Inflammatory macrophage treated with lipopolysaccharide for 1 hour (primary cell): ENCODE data around the gene HMGCR.
"Not testable (repeated sequence)": the region's sequence is repeated elsewhere in the genome, so short reads cannot be mapped to it uniquely, and the experiment has no call there.

Experiments used
- DNase-seq, 2 donors: peaks; one replicate each; pipeline ENCODE4 v3.0.0-alpha.2; 2020 to 2022

The HMGCR gene

DNA sequence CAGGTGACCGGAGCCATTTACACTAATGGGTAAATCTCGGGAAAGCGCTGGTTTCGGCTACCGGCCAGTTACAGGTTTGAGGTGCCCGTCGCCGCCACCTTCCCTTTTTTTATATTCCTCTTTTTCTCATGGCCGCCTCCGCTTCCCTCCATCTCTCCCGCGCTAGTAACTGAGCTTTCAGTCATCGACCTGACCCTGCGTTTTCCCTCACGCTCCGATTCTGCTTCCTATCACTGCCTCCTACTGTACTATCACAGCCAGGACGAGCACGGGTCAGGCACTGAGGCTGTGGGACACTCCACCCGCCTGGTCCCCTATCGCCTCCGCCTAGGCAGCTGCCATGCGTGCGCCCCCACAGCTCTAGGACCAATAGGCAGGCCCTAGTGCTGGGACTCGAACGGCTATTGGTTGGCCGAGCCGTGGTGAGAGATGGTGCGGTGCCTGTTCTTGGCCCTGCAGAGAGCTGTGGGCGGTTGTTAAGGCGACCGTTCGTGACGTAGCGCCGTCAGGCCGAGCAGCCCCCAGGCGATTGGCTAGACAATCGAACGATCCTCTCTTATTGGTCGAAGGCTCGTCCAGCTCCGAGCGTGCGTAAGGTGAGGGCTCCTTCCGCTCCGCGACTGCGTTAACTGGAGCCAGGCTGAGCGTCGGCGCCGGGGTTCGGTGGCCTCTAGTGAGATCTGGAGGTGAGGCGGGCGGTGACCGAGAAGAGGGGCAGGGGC is at the start of gene HMGCR:
HMGCR (plus strand) TSS at position 606 of the 722 bp plus-strand sequence. CDS start 5,386 bp downstream, outside the sequence.
- DNase-seq = peak; percentile 98 to 100

DNA sequence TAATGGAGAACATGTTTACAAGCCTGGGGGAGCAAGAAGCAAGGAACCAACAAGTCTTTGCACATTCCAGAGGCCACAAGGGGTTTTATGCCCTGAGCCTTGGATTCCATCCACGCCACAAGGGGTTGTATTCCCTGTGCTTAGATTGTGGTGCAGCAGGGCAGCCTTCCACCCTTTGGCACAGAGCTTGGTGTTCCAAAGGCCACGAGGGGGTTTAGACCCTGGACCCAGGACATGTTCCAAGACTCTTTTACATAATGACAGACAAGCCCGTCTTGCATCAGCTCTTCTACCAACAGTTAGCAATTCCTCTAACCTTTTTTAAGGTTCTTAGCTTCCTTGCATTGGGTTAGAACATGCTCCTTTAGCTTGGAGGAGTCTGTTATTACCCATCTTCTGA is 45.2 kb upstream of the HMGCR start:
- not testable (repeated sequence) for DNase-seq

DNA sequence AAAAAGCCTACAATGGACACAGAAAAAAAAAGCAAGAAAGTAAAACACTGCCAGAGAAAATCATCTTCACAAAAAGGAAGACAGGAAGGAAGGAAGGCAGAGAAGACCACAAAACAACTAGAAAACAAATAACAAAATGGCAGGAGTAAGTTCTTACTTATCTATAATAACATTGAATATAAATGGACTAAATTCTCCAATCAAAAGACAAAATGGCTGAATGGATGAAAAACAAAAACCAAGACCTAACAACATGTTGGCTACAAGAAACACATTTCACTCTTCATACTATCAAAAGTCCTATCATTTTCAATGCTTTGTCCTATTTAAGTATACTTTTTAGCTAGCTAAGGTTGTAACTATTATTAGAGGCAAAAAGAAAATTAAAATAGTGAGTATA is 36.9 kb upstream of the HMGCR start:
- DNase-seq = no peak

DNA sequence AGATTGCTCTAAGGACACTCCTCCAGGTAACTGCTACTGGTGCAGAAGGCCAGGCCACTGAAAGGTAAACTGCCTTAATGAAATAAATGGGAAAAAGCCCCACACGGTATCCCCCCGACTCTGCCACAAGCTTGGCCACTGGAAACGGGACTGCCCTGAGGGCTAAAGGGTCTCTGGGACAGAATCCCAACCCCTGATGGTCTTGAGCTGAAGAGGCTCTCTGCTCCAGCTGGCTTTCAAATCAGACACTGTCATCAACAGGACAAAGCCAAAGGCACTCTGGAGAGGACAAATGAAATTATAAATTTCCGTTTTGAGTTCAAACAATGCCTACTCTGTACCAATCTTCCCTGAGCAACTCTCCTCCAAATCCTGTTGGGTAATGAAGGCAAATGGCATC is 33.6 kb upstream of the HMGCR start:
- no peak for DNase-seq

DNA sequence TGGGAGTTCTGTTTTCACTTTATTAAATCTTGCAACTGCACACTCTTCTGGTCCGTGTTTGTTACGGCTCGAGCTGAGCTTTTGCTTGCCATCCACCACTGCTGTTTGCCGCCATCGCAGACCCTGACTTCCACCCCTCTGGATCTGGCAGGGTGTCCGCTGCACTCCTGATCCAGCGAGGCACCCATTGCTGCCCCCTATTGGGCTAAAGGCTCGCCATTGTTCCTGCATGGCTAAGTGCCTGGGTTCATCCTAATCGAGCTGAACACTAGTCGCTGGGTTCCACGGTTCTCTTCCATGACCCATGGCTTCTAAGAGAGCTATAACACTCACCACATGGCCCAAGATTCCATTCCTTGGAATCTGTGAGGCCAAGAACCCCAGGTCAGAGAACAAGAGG is 32.5 kb upstream of the HMGCR start:
- DNase-seq = not testable (repeated sequence)

DNA sequence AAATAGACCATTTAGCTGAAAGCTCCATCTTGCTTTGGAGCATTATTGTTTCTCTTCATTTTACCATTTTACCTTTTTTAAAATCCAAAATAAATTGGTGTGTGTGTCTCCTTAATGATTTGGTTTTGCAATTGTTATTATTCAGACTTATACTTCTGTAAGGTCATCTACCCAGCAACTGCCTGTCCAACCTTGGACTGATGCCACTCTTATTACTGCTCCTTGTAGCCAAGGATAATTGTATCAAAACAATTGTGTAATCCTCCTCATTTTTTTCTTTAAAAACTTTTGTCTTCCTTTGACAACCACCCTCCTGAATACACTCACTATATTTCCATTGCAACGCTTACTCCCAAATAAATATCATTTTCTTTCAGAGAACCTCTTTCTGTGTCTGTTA is 30.3 kb upstream of the HMGCR start:
- no peak for DNase-seq

DNA sequence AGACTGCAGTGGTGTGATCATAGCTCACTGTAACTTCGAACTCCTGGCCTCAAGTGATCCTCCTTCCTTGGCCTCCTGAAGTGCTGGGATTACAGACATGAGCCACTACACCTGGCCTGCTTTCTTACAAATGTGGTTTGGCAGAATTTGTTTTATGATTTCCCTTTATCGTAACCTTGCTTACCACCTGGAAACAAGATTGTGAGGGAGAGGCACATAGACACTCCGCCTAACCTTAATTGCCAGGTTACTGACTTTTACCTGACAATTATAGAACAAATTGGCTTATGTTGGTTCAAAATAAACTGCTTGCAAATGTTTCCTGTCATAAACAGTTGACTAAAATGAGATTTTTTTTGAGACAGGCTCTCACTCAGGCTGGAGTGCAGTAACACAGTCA is 26.8 kb upstream of the HMGCR start:
- no peak for DNase-seq

DNA sequence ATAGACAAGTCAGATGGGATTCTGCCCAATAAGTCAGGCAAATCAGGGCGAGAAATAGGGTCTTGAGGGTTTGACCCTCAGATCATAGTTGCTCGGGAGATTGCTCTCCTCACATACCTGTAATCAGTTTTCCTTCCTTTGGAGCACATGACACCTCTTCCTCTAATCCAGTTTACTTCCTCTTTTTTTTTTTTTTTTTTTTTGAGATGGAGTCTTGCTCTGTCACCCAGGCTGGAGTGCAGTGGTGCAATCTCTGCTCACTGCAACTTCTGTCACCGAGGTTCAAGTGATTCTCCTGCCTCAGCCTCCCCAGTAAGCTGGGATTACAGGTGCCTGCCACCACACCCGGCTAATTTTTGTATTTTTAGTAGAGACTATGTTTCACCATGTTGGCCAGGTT is 17.9 kb upstream of the HMGCR start:
- DNase-seq = peak; percentile 47 to 58

DNA sequence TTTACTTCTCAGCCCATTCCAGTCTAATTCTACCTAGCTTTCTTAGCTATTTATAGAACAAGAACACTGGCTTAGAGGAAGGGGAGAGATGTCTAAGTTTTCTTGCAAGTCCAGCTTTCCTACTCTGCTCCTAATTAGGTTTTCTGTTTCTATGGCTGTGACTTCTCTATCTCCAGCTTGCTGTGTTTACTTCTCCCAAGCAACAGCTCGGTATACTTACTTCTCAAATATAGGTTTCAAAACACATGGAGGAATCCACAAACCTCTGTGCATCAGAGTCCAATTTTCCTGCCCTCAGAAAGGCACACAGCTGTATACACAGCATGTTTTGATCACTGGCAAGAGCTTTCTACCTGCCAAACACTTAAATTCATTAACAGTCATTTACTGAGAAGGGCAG is 17.4 kb upstream of the HMGCR start:
- peak; percentile 43 to 53 for DNase-seq

DNA sequence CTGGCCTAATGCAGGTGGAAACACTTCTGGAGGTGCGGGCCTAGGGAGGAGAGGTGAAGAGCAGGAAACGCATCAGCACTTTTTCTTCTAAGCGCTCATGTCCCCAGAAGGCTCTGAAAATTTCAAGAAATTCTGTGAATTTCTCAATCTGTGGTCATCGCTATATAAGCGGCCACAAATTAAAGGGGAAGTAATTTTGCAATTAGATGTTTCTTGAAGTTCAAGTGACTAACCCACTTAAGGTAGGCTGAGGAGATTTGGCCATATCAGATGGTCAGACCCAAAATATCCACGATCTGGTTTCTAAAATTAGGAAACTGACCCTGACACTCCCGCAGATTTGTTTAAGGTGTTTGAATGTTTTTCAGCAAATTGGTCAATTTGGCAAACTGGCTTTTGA is 16.6 kb upstream of the HMGCR start:
- DNase-seq = peak; percentile 94 to 95

DNA sequence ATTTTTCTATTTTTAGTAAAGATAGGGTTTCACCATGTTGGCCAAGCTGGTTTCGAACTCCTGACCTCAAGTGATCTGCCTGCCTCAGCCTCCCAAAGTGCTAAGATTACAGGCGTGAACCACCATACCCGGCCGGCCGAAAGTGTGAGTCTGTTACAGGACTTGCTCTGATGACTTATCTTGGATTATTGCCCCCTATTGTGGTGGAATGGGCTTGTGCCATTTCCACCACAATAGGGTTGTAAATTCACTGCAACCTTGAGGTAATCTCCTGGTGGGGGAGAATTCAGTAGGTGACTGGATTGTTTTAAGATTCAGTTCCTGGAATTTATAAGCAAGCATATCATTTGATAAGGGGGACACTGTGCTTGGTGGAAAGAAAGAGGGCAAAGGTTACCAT is 15.0 kb upstream of the HMGCR start:
- no peak for DNase-seq

DNA sequence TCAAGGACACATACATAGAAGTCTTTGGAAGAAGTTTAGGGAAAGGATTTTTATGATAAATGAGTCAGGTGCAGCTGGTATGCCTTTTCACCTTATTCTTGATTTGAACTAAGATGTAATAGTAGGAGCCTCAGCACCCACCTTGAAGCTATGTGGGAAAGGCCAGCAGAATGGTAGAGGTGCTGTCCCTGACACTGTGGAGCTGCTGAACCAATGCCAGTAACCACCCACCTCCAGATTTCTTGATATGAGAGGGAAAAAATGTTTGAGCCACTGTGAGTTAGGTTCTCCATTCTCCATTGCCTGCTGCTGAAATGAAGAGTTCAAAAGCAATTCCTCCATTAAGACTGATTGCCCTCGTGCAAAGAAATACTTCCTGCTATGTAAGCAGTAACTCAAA is 12.2 kb upstream of the HMGCR start:
- DNase-seq = no peak

DNA sequence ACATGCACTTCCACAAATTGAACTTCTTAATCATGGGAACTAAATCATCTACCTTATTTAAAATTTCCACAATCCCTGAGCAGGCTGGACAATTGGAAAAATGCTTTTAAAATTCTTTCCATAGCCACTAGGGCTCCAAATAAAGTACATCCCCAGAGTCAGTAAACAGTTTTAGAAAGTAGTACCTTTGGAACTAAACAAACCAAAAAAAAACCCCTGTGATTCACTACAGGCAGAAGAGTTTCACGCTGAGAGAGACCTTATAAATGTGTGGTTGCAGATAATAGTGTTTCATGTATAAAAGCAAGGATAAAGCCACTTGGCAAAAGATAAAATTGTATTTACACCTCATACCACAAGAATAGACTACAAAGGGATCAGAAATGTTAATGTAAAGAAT is 11.8 kb upstream of the HMGCR start:
- DNase-seq = no peak

DNA sequence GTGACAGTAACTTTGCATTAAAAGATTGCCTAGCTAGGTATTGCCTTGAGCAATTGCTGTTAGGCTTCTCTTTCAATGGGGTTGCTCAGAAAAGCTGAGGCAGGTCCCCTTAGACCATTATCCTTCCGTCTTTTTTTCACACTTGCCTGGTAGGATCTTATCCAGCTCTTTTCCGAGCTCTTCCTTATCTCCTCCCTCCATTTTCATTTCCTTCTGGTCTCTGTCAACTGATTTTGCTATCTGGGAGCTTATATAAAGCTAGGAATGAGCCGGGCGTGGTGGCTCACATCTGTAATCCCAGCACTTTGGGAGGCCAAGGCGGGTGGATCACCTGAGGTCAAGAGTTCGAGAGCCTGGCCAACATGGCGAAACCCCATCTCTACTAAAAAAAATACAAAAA is 6.6 kb upstream of the HMGCR start:
- no peak for DNase-seq

DNA sequence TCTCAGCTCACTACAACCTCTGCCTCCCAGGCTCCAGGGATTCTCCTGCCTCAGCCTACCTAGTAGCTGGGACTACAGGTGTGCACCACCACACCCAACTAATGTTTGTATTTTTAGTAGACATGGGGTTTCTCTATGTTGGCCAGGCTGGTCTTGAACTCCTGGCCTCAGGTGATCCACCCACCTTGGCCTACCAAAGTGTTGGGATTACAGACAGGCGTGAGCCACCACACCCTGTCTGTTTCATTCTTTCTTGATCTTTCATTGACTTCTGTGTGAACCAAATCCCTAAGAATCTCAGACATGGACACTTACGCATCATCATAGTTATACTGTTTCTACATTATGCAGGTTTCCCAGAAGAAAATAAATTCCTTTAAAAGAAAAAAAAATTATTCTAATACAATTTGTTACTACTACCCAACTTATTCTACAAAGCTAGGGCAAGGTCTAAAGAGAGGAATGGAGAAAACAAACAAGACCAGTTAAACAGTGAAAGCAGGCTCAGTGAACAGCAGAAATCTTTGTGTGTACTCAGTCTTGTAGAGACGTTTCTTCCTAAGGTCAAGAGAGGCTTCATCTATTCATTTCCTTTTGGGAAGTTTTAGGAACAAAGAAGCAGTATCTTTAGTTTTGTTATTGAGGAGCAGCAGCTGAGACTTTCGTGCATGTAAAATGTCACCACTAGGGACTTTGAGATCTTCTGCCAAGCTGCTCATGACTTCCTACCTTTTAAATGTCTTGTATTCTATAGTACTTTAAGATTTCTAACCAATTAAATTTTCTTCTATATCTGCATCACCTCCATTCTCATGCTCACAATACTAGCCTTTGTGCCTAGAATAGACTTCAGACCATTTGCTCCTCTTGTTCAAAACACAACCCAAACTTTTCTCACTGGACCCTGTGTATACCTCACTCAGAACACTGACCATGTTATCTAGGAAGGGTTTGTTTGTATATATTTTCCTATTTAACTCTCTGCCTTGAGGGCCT is 5.6 kb upstream of the HMGCR start:
- peak in 1 of 2 donors; percentile 26 for DNase-seq

DNA sequence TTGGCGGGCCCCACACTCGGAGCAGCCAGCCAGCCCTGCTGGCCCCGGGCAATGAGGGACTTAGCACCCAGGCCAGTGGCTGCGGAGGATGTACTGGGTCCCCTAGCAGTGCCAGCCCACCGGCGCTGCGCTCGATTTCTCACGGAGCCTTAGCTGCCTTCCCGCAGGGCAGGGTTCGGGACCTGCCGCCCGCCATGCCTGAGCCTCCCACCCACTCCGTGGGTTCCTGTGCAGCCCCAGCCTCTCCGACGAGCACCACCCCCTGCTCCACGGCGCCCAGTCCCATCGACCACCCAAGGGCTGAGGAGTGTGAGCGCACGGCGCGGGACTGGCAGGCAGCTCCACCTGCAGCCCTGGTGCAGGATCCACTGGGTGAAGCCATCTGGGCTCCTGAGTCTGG is 3.3 kb upstream of the HMGCR start:
- DNase-seq = not testable (repeated sequence)

DNA sequence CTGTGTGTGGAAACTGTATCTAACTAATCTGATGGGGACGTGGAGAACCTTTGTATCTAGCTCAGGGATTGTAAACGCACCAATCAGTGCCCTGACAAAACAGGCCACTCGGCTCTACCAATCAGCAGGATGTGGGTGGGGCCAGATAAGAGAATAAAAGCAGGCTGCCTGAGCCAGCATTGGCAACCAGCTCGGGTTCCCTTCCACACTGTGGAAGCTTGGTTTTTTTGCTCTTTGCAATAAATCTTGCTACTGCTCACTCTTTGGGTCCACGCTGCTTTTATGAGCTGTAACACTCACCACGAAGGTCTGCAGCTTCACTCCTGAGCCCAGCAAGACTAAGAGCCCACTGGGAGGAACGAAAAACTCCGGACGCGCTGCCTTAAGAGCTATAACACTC is 2.6 kb upstream of the HMGCR start:
- not testable (repeated sequence) for DNase-seq

DNA sequence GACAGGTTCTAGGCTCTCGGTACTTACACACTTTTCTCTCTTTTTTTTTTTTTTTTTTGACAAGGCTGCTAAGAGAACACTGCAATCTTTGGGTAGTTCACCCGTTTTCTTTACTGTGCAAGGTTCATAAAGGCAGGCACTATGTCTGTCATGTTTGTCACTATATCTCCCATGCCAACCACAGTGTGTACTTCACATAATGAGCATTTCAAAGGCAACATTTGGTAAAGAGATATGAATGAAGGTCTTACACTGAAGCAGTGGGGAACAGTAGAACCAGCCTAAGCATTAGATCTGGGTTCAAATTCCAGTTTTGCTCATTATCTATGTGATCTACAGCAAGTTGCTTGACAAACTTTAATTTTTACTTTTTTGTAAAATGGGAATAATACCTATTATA is 1.5 kb upstream of the HMGCR start:
- DNase-seq = no peak

DNA sequence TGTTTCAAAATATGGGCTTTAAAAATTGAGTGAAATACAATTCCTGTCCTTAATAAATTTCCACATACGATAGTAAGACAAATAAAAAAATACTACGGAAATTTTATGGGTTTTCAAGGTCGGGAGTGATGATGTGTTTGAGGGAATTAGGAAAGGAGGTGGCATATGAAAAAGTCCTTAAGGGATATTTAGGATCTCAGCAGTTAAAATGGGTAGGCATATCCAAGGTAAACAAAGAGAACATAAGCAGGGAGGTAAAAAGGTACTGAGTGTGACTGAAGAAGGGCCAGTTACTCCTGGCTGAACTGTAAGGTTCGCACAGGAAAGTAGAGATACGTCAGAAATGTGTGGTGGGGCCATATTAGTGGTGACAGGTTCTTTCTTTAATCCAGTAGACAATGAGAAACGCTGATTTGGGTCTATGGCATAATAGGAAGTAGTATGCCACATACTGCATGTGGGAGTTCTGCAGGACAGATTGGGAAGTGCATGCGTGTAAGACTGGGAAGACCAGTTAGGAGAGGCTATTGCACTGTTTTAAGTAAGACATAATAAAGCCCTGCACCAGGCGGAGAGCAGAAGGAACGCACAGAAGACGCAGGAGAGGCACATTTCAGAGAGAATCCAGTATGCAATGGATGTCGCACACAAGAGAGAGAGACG is 937 bp upstream of the HMGCR start:
- peak; percentile 70 to 91 for DNase-seq

DNA sequence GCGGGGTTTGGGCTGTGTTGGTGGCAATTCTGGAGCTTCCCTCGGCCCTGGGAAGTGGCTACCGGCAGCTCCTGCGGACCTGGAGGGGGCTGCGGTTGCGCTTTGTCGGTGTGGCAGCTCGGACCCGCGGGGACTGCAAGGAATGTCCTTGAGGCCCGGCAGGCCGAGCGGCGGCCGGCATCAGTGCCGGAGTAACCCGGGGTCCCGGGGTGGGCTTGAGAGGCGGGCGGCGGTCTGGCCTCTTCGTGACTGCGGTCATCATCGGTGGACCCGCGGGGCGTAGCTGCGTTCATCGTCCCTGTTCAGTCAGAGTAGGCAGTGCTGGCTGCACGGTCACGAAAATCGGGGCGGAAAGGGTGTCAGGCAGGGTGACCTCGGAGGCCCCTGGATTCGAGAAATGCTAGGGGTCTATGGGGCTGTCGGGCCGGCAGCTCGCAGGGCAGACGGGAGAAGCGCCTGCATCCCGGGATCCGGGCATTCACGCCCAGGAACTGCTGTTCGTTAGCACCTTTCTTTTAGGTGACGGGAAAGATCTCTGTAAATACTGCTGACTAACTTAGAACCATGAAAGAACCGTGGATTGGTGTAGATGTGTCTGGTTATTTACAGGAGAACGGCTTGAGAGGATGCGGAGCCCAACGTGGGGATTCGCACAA is 474 bp downstream of the HMGCR start:
- no peak for DNase-seq

DNA sequence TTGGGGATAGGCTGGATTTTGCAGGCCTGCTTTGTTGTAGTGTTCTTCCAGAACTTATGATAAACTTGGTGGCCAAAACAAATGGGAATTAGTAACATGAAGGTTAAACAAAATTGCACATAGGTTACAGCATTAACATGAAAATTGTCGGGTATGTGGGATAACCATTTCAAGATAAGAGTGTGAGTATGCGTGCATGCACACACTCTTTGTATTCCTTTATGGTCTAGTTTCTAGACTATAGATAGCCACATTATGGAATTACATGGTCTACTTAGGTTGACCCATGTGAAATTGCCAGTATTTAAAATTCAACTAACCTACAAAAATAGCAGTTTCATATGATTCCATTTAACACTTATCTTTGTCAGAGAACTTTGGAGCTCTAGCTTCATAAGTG is 1.4 kb downstream of the HMGCR start:
- no peak for DNase-seq

DNA sequence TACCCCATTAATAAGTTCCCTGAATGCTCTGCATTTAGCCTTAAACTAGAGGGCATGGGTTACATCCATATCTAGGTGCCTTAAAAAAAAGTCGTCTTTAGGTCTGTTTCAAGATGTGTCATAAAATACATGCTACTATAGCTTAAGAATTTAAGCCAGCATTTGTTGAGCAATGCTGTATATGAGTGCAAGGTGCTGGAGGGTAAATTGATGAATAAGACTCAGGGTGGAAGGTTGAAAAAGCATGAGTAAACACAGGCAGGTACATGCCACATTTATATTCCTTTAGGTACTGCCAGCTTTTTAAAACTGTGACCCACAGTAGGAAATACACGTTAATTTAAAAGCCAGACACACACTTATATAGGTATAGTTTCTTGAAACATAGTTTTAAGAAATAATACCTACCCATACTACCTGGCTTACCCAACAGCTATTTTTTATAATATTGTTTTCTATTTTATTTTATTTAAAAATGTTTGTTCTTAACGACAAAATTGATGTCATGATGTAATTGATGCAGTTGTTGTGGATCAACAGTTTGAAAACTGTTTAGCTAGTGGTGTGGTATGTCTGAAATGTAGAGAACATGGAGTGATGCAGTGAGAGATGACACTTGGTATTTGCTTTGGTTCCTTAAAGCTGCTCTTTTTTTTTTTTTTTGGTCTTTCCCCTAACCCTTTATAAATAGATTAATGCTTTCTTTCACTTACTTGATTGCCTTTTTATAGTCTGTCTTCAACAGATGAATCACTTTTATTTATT is 3.9 kb downstream of the HMGCR start:
- DNase-seq = no peak
